HEK293 (cell line): ENCODE results near the gene ZNF718.

Experiments
- CTCF ChIA-PET: fragments of 350-600 bp; formaldehyde crosslinking; extraction: SDS; loops from one replicate; lab custom pipeline; 2021; ENCODE audit warnings: antibody characterized with exemption; lab: Yijun Ruan, JAX
- POLR2A ChIA-PET: fragments of 300-600 bp; formaldehyde crosslinking; extraction: SDS; loops from one replicate; lab custom pipeline; 2020; ENCODE audit warnings: antibody characterized with exemption, inconsistent platforms; lab: Yijun Ruan, JAX
- H3K27ac ChIP-seq: fragments of 200-500 bp; sonication (Bioruptor generic); 2 replicates; pipeline ENCODE4 v1.5.1; 2014; ENCODE audit warnings: low read depth, low read length, control low read depth, inconsistent platforms; ENCODE audit errors: extremely low read depth
- H3K36me3 ChIP-seq, 2 experiments: fragments of 200-500 bp in 1 of 2; sonication (Bioruptor generic) in 1 of 2; 1 replicate in 1 of 2; 2 replicates in 1 of 2; pipeline ENCODE4 v1.5.1; 2014 to 2017; ENCODE audit warnings: inconsistent platforms in 2 of 2, low read length in 2 of 2; ENCODE audit not compliant: control insufficient read depth in 2 of 2, insufficient read depth in 1 of 2
- H3K4me1 ChIP-seq: fragments of 200-500 bp; sonication (Bioruptor generic); 2 replicates; pipeline ENCODE4 v1.5.1; 2014; ENCODE audit warnings: mild to moderate bottlenecking, low read length, inconsistent platforms; ENCODE audit not compliant: control insufficient read depth, insufficient read depth
- H3K4me3 ChIP-seq: 2 replicates; pipeline ENCODE4 v1.5.1; 2011; ENCODE audit warnings: low read depth, mild to moderate bottlenecking, control low read depth, low read length, moderate library complexity
- H3K9me3 ChIP-seq: fragments of 200-500 bp; sonication (Bioruptor generic); 2 replicates; pipeline ENCODE4 v1.5.1; 2014; ENCODE audit warnings: low read depth, low read length, inconsistent platforms; ENCODE audit not compliant: control insufficient read depth, insufficient read depth
- GLI4 ChIP-seq: fragments of 450-650 bp; formaldehyde crosslinking; IDR thresholded peaks from 2 replicates; pipeline ENCODE4 v1.5.1; 2016; ENCODE audit warnings: missing biosample characterization, missing genetic modification characterization
- HOXD13 ChIP-seq: sonication (generic); formaldehyde crosslinking; IDR thresholded peaks from 2 replicates; pipeline ENCODE4 v1.8.0; 2022; ENCODE audit warnings: missing genetic modification reagents, borderline replicate concordance
- KLF1 ChIP-seq: fragments of 450-650 bp; formaldehyde crosslinking; IDR thresholded peaks from 2 replicates; pipeline ENCODE4 v1.5.1; 2016; ENCODE audit warnings: missing biosample characterization, missing genetic modification characterization
- KLF16 ChIP-seq: fragments of 450-650 bp; formaldehyde crosslinking; IDR thresholded peaks from 2 replicates; pipeline ENCODE4 v1.5.1; 2017; ENCODE audit warnings: missing biosample characterization, missing genetic modification characterization
- KLF7 ChIP-seq: fragments of 450-650 bp; formaldehyde crosslinking; IDR thresholded peaks from 2 replicates; pipeline ENCODE4 v1.5.1; 2016; ENCODE audit warnings: missing biosample characterization, missing genetic modification characterization, borderline replicate concordance
- MEIS1 ChIP-seq: sonication (generic); formaldehyde crosslinking; IDR thresholded peaks from 2 replicates; pipeline ENCODE4 v1.8.1; 2022; ENCODE audit warnings: missing genetic modification reagents, mild to moderate bottlenecking, borderline replicate concordance
- PBX3 ChIP-seq: sonication (generic); formaldehyde crosslinking; IDR thresholded peaks from 2 replicates; pipeline ENCODE4 v1.8.1; 2022; ENCODE audit warnings: mild to moderate bottlenecking, moderate library complexity, missing genetic modification reagents
- SP2 ChIP-seq: fragments of 450-650 bp; formaldehyde crosslinking; IDR thresholded peaks from 2 replicates; pipeline ENCODE4 v1.5.1; 2016; ENCODE audit warnings: missing biosample characterization, missing genetic modification characterization
- SP7 ChIP-seq: fragments of 450-650 bp; formaldehyde crosslinking; IDR thresholded peaks from 2 replicates; pipeline ENCODE4 v1.5.1; 2016; ENCODE audit warnings: missing biosample characterization, missing genetic modification characterization
- ZBTB10 ChIP-seq: fragments of 450-650 bp; formaldehyde crosslinking; IDR thresholded peaks from 2 replicates; pipeline ENCODE4 v1.5.1; 2016; ENCODE audit warnings: missing biosample characterization, missing genetic modification characterization
- ZBTB17 ChIP-seq: fragments of 450-650 bp; formaldehyde crosslinking; IDR thresholded peaks from 2 replicates; pipeline ENCODE4 v1.5.1; 2016; ENCODE audit warnings: missing biosample characterization, missing genetic modification characterization
- ZFHX2 ChIP-seq: fragments of 450-650 bp; formaldehyde crosslinking; conservative IDR thresholded peaks from 2 replicates; pipeline ENCODE4 v1.5.1; 2016; ENCODE audit warnings: missing biosample characterization, missing genetic modification characterization
- ZNF121 ChIP-seq: fragments of 450-650 bp; formaldehyde crosslinking; IDR thresholded peaks from 2 replicates; pipeline ENCODE4 v1.5.1; 2016; ENCODE audit warnings: missing biosample characterization, missing genetic modification characterization
- ZNF157 ChIP-seq: fragments of 450-650 bp; formaldehyde crosslinking; IDR thresholded peaks from 2 replicates; pipeline ENCODE4 v1.5.1; 2016; ENCODE audit warnings: missing biosample characterization, missing genetic modification characterization
- ZNF24 ChIP-seq: fragments of 450-650 bp; formaldehyde crosslinking; IDR thresholded peaks from 2 replicates; pipeline ENCODE4 v1.5.1; 2016; ENCODE audit warnings: missing biosample characterization, missing genetic modification characterization
- ZNF324 ChIP-seq: fragments of 450-650 bp; formaldehyde crosslinking; IDR thresholded peaks from 2 replicates; pipeline ENCODE4 v1.5.1; 2016; ENCODE audit warnings: missing biosample characterization, missing genetic modification characterization
- ZNF335 ChIP-seq: fragments of 450-650 bp; formaldehyde crosslinking; conservative IDR thresholded peaks from 2 replicates; pipeline ENCODE4 v1.5.1; 2016; ENCODE audit warnings: missing biosample characterization, missing genetic modification characterization
- ZNF362 ChIP-seq: fragments of 450-650 bp; formaldehyde crosslinking; IDR thresholded peaks from 2 replicates; pipeline ENCODE4 v1.5.1; 2016; ENCODE audit warnings: missing biosample characterization, missing genetic modification characterization
- ZNF404 ChIP-seq: fragments of 450-650 bp; formaldehyde crosslinking; IDR thresholded peaks from 2 replicates; pipeline ENCODE4 v1.5.1; 2017; ENCODE audit warnings: missing biosample characterization, missing genetic modification characterization
- ZNF423 ChIP-seq: fragments of 450-650 bp; formaldehyde crosslinking; IDR thresholded peaks from 2 replicates; pipeline ENCODE4 v1.5.1; 2016; ENCODE audit warnings: missing biosample characterization, missing genetic modification characterization
- ZNF473 ChIP-seq: fragments of 450-650 bp; formaldehyde crosslinking; IDR thresholded peaks from 2 replicates; pipeline ENCODE4 v1.5.1; 2017; ENCODE audit warnings: missing biosample characterization, missing genetic modification characterization
- ZNF501 ChIP-seq: fragments of 450-650 bp; formaldehyde crosslinking; IDR thresholded peaks from 2 replicates; pipeline ENCODE4 v1.5.1; 2016; ENCODE audit warnings: missing biosample characterization, missing genetic modification characterization
- ZNF558 ChIP-seq: fragments of 450-650 bp; formaldehyde crosslinking; IDR thresholded peaks from 2 replicates; pipeline ENCODE4 v1.5.1; 2016; ENCODE audit warnings: missing biosample characterization, missing genetic modification characterization
- ZNF571 ChIP-seq: fragments of 450-650 bp; formaldehyde crosslinking; IDR thresholded peaks from 2 replicates; pipeline ENCODE4 v1.5.0; 2017; ENCODE audit warnings: missing biosample characterization, missing genetic modification characterization
- ZNF600 ChIP-seq: fragments of 450-650 bp; formaldehyde crosslinking; IDR thresholded peaks from 2 replicates; pipeline ENCODE4 v1.5.1; 2016; ENCODE audit warnings: missing biosample characterization, missing genetic modification characterization
- ZNF626 ChIP-seq: fragments of 450-650 bp; sonication (Bioruptor Pico); formaldehyde crosslinking; IDR thresholded peaks from 2 replicates; pipeline ENCODE4 v1.5.1; 2018; ENCODE audit warnings: missing biosample characterization, missing genetic modification characterization, inconsistent platforms
- ZNF629 ChIP-seq: fragments of 450-650 bp; formaldehyde crosslinking; IDR thresholded peaks from 2 replicates; pipeline ENCODE4 v1.5.1; 2017; ENCODE audit warnings: missing biosample characterization, missing genetic modification characterization
- ZNF660 ChIP-seq: fragments of 450-650 bp; IDR thresholded peaks from 2 replicates; pipeline ENCODE4 v1.5.1; 2018; ENCODE audit warnings: missing biosample characterization, mild to moderate bottlenecking, missing genetic modification characterization
- ZNF692 ChIP-seq: fragments of 450-650 bp; formaldehyde crosslinking; IDR thresholded peaks from 2 replicates; pipeline ENCODE4 v1.5.1; 2016; ENCODE audit warnings: missing biosample characterization, missing genetic modification characterization
- ZNF704 ChIP-seq: fragments of 450-650 bp; formaldehyde crosslinking; IDR thresholded peaks from 2 replicates; pipeline ENCODE4 v1.5.1; 2016; ENCODE audit warnings: missing biosample characterization, missing genetic modification characterization
- ZSCAN30 ChIP-seq: fragments of 450-650 bp; IDR thresholded peaks from 2 replicates; pipeline ENCODE4 v1.5.1; 2018; ENCODE audit warnings: missing biosample characterization, mild to moderate bottlenecking, missing genetic modification characterization, moderate library complexity
- ZXDB ChIP-seq: fragments of 450-650 bp; formaldehyde crosslinking; IDR thresholded peaks from 2 replicates; pipeline ENCODE4 v1.5.1; 2016; ENCODE audit warnings: missing biosample characterization, missing genetic modification characterization

The ZNF718 gene

GRCh38 chr4:124275-125081, at the start of gene ZNF718:
TSS of gene ZNF718 (plus strand) at chr4:124501. CDS start at chr4:124671, 170 bp downstream.
- peak within 1 kb of the TSS; percentile 77 for H3K27ac ChIP-seq
- ChIA-PET CTCF (no interaction called here), POLR2A (interaction anchor here (0.9 to 1.9 kb wide), 6 partner anchors 8 to 71 kb away, joined by 3 to 12 read pairs (median 4); partner anchors contain the start of gene ZNF595)
- peaks cover 0 to 18% of the 10 kb centered on the region in 2 experiments; a peak in 2 of 3 replicates for H3K36me3 ChIP-seq
- no peaks in the 10 kb centered on the region for H3K9me3 ChIP-seq
- H3K4me3 ChIP-seq = peak within 1 kb of the TSS; percentile 88
- no peaks in the 10 kb centered on the region for H3K4me1 ChIP-seq
- TF ChIP-seq ZNF629 (tag by site-specific recombination) (no peak; the same call in 1 of the 2 replicates), ZNF626 (tag by site-specific recombination) (no peak), ZNF335 (peak; percentile 78), ZNF423 (no peak), ZFHX2 (tag by site-specific recombination) (peak; percentile 59; the same call in 1 of the 2 replicates), ZNF704 (no peak), ZNF121 (no peak), PBX3 (CRISPR knock-in tag) (peak; percentile 96), KLF1 (tag by site-specific recombination) (no peak), ZNF501 (tag by site-specific recombination) (peak; percentile 76), ZNF600 (tag by site-specific recombination) (peak; percentile 78; the same call in 1 of the 2 replicates), ZBTB17 (tag by site-specific recombination) (peak; percentile 96), ZNF157 (tag by site-specific recombination) (no peak), ZNF692 (peak; percentile 72), ZNF473 (tag by site-specific recombination) (no peak), ZNF404 (tag by site-specific recombination) (no peak), ZSCAN30 (tag by site-specific recombination) (peak; percentile 46; the same call in 1 of the 2 replicates), ZNF362 (tag by site-specific recombination) (peak; percentile 97; the same call in 1 of the 2 replicates), SP7 (peak; percentile 73), ZNF558 (tag by site-specific recombination) (peak; percentile 22; the same call in 1 of the 2 replicates), SP2 (peak; percentile 96), HOXD13 (CRISPR knock-in tag) (no peak), GLI4 (tag by site-specific recombination) (peak; percentile 20; the same call in 1 of the 2 replicates), ZBTB10 (no peak), ZNF324 (0 out of 2 replicates have a peak, but pooled peaks have one; percentile 55), ZNF660 (tag by site-specific recombination) (0 out of 2 replicates have a peak, but pooled peaks have one; percentile 50), KLF16 (tag by site-specific recombination) (0 out of 2 replicates have a peak, but pooled peaks have one; percentile 41), MEIS1 (CRISPR knock-in tag) (no peak), ZNF24 (tag by site-specific recombination) (no peak; the same call in 1 of the 2 replicates), ZXDB (tag by site-specific recombination) (peak; percentile 73), KLF7 (tag by site-specific recombination) (0 out of 2 replicates have a peak, but pooled peaks have one; percentile 40), ZNF571 (tag by site-specific recombination) (no peak)
